ENCODE data around the gene DSCAM.

The DSCAM gene

DNA sequence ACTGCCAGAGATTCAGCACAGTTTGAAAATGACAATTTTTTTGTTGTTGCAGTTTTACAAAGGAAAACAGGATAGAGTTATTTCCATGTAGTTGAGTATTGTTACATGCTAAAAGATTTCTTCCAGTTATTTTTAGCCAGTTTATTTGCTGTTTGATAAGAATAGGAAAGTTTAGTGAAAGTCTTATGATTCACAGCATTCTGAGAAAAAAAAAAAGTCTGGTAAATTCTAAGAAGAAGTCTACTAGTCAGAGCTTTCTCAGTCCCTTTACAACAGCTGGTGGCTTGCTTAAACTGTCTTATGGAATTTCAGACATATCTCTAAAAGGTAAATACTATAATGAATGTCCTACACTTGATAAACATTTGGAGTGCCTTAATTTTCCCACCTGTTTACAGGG, 341.7 kb downstream of the DSCAM start:
- no peak for DNase-seq (ENCODE audit: low read depth)
- H3K4me3 ChIP-seq (replicated peaks; ENCODE audit: low read depth, low read length), result no peak overlapping the region
- TF ChIP-seq CTCF (IDR thresholded peaks at IDR 0.05; ENCODE audit: low read length, missing control alignments), result no peak

DNA sequence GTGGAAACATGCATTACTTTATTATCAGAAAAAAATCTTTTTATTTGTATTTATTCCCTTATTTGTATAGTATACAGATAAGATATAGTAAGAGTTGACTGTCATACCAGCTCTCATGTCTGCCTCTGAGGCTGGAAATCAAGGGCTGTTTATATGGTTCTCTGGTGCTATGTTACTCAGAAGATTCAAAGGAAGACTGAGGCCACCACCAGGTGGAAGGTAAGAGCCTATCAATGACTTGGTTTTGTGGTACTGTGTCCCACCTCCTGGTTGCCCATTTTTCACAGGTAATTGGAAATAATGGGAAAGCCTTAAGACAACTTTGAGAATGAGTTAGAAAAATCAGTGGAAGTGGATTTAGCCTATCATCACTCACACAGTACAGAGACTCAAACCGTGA, 342.1 kb downstream of the DSCAM start:
- no peak for TF ChIP-seq CTCF (IDR thresholded peaks at IDR 0.05; ENCODE audit: low read length, missing control alignments)
- no peak overlapping the region for H3K4me3 ChIP-seq (replicated peaks; ENCODE audit: low read depth, low read length)
- DNase-seq (ENCODE audit: low read depth), result no peak

GRCh38 chr21:40496116-40496515, 350.8 kb downstream of the DSCAM start:
- H3K4me3 ChIP-seq (replicated peaks; ENCODE audit: low read depth, low read length), result no peak overlapping the region
- DNase-seq (ENCODE audit: low read depth), result no peak
- TF ChIP-seq CTCF (IDR thresholded peaks at IDR 0.05; ENCODE audit: low read length, missing control alignments), result no peak

GRCh38 chr21:40490408-40490807, 356.6 kb downstream of the DSCAM start:
- no peak overlapping the region for H3K4me3 ChIP-seq (replicated peaks; ENCODE audit: low read depth, low read length)
- TF ChIP-seq CTCF (IDR thresholded peaks at IDR 0.05; ENCODE audit: low read length, missing control alignments), result no peak
- DNase-seq (ENCODE audit: low read depth), result no peak

GRCh38 chr21:40489001-40489400, 358.0 kb downstream of the DSCAM start:
- no peak for TF ChIP-seq CTCF (IDR thresholded peaks at IDR 0.05; ENCODE audit: low read length, missing control alignments)
- DNase-seq (ENCODE audit: low read depth), result no peak
- no peak overlapping the region for H3K4me3 ChIP-seq (replicated peaks; ENCODE audit: low read depth, low read length)

DNA sequence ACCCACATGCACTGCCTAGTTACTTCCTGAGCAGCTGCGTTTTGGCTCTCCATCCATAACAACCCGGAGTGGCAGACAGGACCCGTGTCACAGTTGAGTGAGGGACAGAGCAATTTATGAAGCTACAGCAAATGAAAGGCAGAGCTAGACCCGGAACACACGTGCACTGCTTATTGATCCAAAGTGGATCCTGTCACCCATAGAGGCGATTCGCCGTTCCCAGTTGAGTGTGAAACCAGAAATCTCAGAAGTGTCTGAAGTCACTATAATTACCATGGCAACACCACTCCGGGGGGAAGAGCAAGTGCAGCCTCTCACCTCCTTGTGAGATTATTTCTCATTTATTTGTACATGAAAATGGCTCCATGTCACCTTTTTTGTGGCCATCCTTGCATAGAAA, 365.2 kb downstream of the DSCAM start:
- no peak overlapping the region for H3K4me3 ChIP-seq (replicated peaks; ENCODE audit: low read depth, low read length)
- TF ChIP-seq CTCF (IDR thresholded peaks at IDR 0.05; ENCODE audit: low read length, missing control alignments), result no peak
- DNase-seq (ENCODE audit: low read depth), result no peak

- TF ChIP-seq CTCF (IDR thresholded peaks at IDR 0.05; ENCODE audit: low read length, missing control alignments), result no peak
- DNase-seq (ENCODE audit: low read depth), result no peak
- no peak overlapping the region for H3K4me3 ChIP-seq (replicated peaks; ENCODE audit: low read depth, low read length)
These were observed 372.4 kb downstream of the DSCAM start for GRCh38 chr21:40474513-40474912.
